ENCODE measurements around the gene MAD2L1BP. TPM values are rescaled to one million over a fixed set of nuclear protein-coding genes. Genes with fewer than 3 reads are reported as not detected.
"Not testable (repeated sequence)": the region's sequence is repeated elsewhere in the genome, so short reads cannot be mapped to it uniquely, and the experiment has no call there.

Gene MAD2L1BP
- total RNA-seq, 1 donor from 2014 or later, result 33.3 TPM

GRCh38 chr6:43628393-43629103 lies 7.1 kb upstream of the MAD2L1BP start:
- Mint-ChIP-seq H3K36me3 (peaks cover 17% of the 10 kb centered on the region), H3K4me3 (peak overlapping the region; percentile 98)

DNA sequence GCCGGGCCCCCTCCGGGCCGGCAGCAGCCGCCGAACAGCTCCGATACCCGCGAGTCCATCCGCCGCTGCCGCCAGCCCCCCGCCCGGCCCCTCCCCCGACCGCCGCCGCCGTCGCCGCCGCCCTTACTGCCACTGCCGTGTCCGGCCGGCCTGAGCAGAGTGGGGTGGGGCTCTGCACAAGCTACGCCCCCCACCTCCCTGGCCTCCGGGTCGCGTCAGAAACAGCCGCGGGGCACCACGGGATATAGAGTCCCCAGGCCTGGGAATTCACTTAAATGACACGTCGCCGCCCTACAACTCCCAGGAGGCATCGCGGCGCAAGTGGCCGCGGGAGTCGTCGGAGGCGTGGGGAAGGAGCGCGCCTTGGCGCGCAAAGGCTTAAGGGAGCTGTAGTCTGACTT lies 6.5 kb upstream of the MAD2L1BP start, which contains the start of gene GTPBP2:
GTPBP2 (minus strand) TSS at position 161 of the 401 bp plus-strand sequence; CDS start at position 59, 102 bp downstream.
- no peak for TF ChIP-seq CTCF (conservative IDR thresholded peaks at IDR 0.05)
- no peaks in the 10 kb centered on the region for H3K9me3 Mint-ChIP-seq
- peaks cover 27% of the 10 kb centered on the region for H3K4me1 Mint-ChIP-seq (ENCODE audit: unreplicated experiment)
- peak within 1 kb of the TSS; percentile 100 for H3K27ac Mint-ChIP-seq
- DNase-seq (ENCODE audit: extremely low spot score, unreplicated experiment), result peak; percentile 99
- H3K36me3 Mint-ChIP-seq, result peaks cover 14% of the 10 kb centered on the region
- H3K27me3 Mint-ChIP-seq, result no peaks in the 10 kb centered on the region
- H3K4me3 Mint-ChIP-seq, result peak within 1 kb of the TSS; percentile 98

More at GRCh38 chr6:43628393-43629103, 7.1 kb upstream of the MAD2L1BP start:
- no peak for TF ChIP-seq CTCF (conservative IDR thresholded peaks at IDR 0.05)
- H3K27ac Mint-ChIP-seq, result peak overlapping the region; percentile 100
- H3K9me3 Mint-ChIP-seq, result no peaks in the 10 kb centered on the region
- peaks cover 22% of the 10 kb centered on the region for H3K4me1 Mint-ChIP-seq (ENCODE audit: unreplicated experiment)
- no peaks in the 10 kb centered on the region for H3K27me3 Mint-ChIP-seq
- no peak for DNase-seq (ENCODE audit: extremely low spot score, unreplicated experiment)

DNA sequence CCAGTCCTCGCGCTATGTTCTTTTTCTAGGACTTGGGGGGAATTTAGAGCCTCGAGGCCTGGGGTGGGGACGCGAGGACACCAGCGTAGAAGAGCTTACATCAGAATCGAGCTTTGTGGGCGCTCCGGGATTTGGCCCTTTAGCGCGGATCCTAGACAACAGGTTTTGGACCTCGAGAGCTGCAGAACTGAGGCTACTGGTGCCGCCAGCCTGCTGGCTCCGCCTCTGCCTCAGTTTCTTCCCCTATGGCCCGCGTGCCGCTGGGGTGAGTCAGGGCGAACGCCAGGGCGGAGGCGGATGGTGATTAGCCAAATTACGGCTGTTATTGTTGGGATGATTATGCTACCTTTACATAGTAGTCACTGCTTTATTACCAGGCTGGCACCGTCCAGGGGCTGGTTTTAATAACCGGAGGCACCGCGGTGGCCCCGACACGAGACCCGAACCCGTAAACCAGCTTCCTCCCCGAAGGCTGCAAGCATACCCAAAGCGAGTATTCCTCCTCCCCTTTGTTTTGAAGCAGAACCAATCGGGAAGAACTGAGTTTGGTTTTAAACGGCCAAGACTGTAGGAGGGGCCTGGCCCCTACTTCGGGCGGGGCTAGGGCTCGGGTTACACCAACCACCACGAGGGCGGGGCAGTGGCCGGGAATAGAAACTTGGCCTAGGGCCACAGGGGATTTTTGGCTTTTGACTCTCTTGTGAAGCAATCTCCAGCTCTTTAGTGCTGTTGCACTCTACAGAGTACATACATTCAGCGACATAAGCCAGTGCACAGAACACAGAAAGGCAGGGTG lies 5.9 kb upstream of the MAD2L1BP start:
- H3K27ac Mint-ChIP-seq, result peak overlapping the region; percentile 100
- H3K4me1 Mint-ChIP-seq (ENCODE audit: unreplicated experiment), result peaks cover 28% of the 10 kb centered on the region
- H3K9me3 Mint-ChIP-seq, result no peaks in the 10 kb centered on the region
- peaks cover 14% of the 10 kb centered on the region for H3K36me3 Mint-ChIP-seq
- no peak for TF ChIP-seq CTCF (conservative IDR thresholded peaks at IDR 0.05)
- H3K27me3 Mint-ChIP-seq, result no peaks in the 10 kb centered on the region
- DNase-seq (ENCODE audit: extremely low spot score, unreplicated experiment), result peak; percentile 91
- H3K4me3 Mint-ChIP-seq, result peak overlapping the region; percentile 98

- H3K36me3 Mint-ChIP-seq, result peaks cover 10% of the 10 kb centered on the region
- H3K4me1 Mint-ChIP-seq (ENCODE audit: unreplicated experiment), result peaks cover 41% of the 10 kb centered on the region
- H3K27me3 Mint-ChIP-seq, result no peaks in the 10 kb centered on the region
- no peaks in the 10 kb centered on the region for H3K9me3 Mint-ChIP-seq
- H3K4me3 Mint-ChIP-seq, result peak overlapping the region; percentile 57
- TF ChIP-seq CTCF (conservative IDR thresholded peaks at IDR 0.05), result no peak
- H3K27ac Mint-ChIP-seq, result peak overlapping the region; percentile 67
- DNase-seq (ENCODE audit: extremely low spot score, unreplicated experiment), result no peak
Observed at GRCh38 chr6:43630980-43631619, 4.5 kb upstream of the MAD2L1BP start.

GRCh38 chr6:43633002-43633401 lies 2.6 kb upstream of the MAD2L1BP start:
- H3K9me3 Mint-ChIP-seq; H3K27me3 Mint-ChIP-seq; H3K36me3 Mint-ChIP-seq; H3K27ac Mint-ChIP-seq; H3K4me3 Mint-ChIP-seq; DNase-seq (ENCODE audit: extremely low spot score, unreplicated experiment): not testable (repeated sequence)
- peaks cover 35% of the 10 kb centered on the region for H3K4me1 Mint-ChIP-seq (ENCODE audit: unreplicated experiment)
